ENCODE results near the gene GKN1. TPM values are rescaled to one million over a fixed set of nuclear protein-coding genes. Genes with fewer than 3 reads are reported as not detected.

GKN1 gene
- polyA plus RNA-seq, 4 donors: 0.12 to 1.9 TPM; not detected in 2

- Histone ChIP-seq H3K36me3 (ENCODE audit: control insufficient read depth in 3 of 3, insufficient read depth in 2 of 3, low read depth in 1 of 3, low read length in 3 of 3) (peaks cover 0 to 2% (median 0%) of the 10 kb centered on the region in 3 donors), H3K4me1 (ENCODE audit: control insufficient read depth in 3 of 3, insufficient read depth in 2 of 3, low read depth in 1 of 3, low read length in 2 of 3) (no peaks in the 10 kb centered on the region), H3K27ac (ENCODE audit: low read depth in 1 of 3, low read length in 2 of 3) (no peak overlapping the region), H3K27me3 (ENCODE audit: control insufficient read depth in 3 of 3, insufficient read depth in 3 of 3, low read length in 3 of 3) (peaks cover 0 to 4% (median 2%) of the 10 kb centered on the region in 3 donors), H3K9me3 (ENCODE audit: control insufficient read depth in 2 of 2, insufficient read depth in 1 of 2, low read depth in 1 of 2, low read length in 1 of 2) (peaks cover 0 to 3% of the 10 kb centered on the region in 2 donors), H3K4me3 (ENCODE audit: low read depth in 1 of 3, low read length in 3 of 3) (no peak overlapping the region)
- WGBS, 3 donors: 41 to 60% (median 46%) methylated on average over 4 of the region's 4 CpGs
- FAIRE-seq (no peak), DNase-seq (peak; percentile 42 to 52)
Measured at GRCh38 chr2:69026026-69026425, 51.6 kb downstream of the GKN1 start.

- Histone ChIP-seq H3K4me3 (ENCODE audit: low read depth in 1 of 3, low read length in 3 of 3) (no peak overlapping the region), H3K27ac (ENCODE audit: low read depth in 1 of 3, low read length in 2 of 3) (no peak overlapping the region), H3K9me3 (ENCODE audit: control insufficient read depth in 2 of 2, insufficient read depth in 1 of 2, low read depth in 1 of 2, low read length in 1 of 2) (peaks cover 0 to 3% of the 10 kb centered on the region in 2 donors), H3K36me3 (ENCODE audit: control insufficient read depth in 3 of 3, insufficient read depth in 2 of 3, low read depth in 1 of 3, low read length in 3 of 3) (peaks cover 0 to 2% (median 0%) of the 10 kb centered on the region in 3 donors), H3K4me1 (ENCODE audit: control insufficient read depth in 3 of 3, insufficient read depth in 2 of 3, low read depth in 1 of 3, low read length in 2 of 3) (no peaks in the 10 kb centered on the region), H3K27me3 (ENCODE audit: control insufficient read depth in 3 of 3, insufficient read depth in 3 of 3, low read length in 3 of 3) (peaks cover 0 to 4% (median 0%) of the 10 kb centered on the region in 3 donors)
- no peak for DNase-seq
- 78 to 91% (median 80%) methylated on average over 13 of the region's 13 CpGs for WGBS, 3 donors
- no peak for FAIRE-seq
Measured at GRCh38 chr2:69026691-69027459, 52.4 kb downstream of the GKN1 start.

Other genes starting within 250 kb of the GKN1 start
- gene ARHGAP25, start 239.8 kb upstream of the GKN1 start, polyA plus RNA-seq: 1 to 10 TPM; 1.8 to 7.6 (median 3.1) TPM
- not detected for gene BMP10, start 103.2 kb upstream of the GKN1 start, polyA plus RNA-seq
- gene GKN2, start 21.7 kb upstream of the GKN1 start, polyA plus RNA-seq: under 1 TPM in 1 of 4 donors, not detected in 3; 0.30 TPM
- gene ANTXR1, start 38.5 kb downstream of the GKN1 start, polyA plus RNA-seq: 10 to 100 TPM in 1 of 4 donors, 1 to 10 TPM in 2, under 1 TPM in 1; 0.22 to 13.0 (median 7.2) TPM

Measured in small intestine (tissue), 7 donors.